ENCODE data around the gene NUAK2. TPM values are rescaled to one million over a fixed set of nuclear protein-coding genes. Genes with fewer than 3 reads are reported as not detected.

NUAK2 gene
- total RNA-seq, 1 donor from 2014 or later: 45.7 TPM

- no peak for DNase-seq (ENCODE audit: low read depth)
- no peak overlapping the region for H3K4me3 ChIP-seq (ENCODE audit: low read depth, low read length)
- TF ChIP-seq CTCF (conservative IDR thresholded peaks at IDR 0.05; ENCODE audit: low read depth, low read length): no peak
These were observed 8.5 kb downstream of the NUAK2 start for GRCh38 chr1:205312866-205313562.

- no peak overlapping the region for H3K4me3 ChIP-seq (ENCODE audit: low read depth, low read length)
- DNase-seq (ENCODE audit: low read depth): no peak
- TF ChIP-seq CTCF (conservative IDR thresholded peaks at IDR 0.05; ENCODE audit: low read depth, low read length): no peak
These were observed 10.4 kb downstream of the NUAK2 start for GRCh38 chr1:205310976-205311704.

GRCh38 chr1:205309741-205310140 is 11.8 kb downstream of the NUAK2 start:
- TF ChIP-seq CTCF (conservative IDR thresholded peaks at IDR 0.05; ENCODE audit: low read depth, low read length): no peak
- no peak overlapping the region for H3K4me3 ChIP-seq (ENCODE audit: low read depth, low read length)
- no peak for DNase-seq (ENCODE audit: low read depth)

- no peak for TF ChIP-seq CTCF (conservative IDR thresholded peaks at IDR 0.05; ENCODE audit: low read depth, low read length)
- no peak overlapping the region for H3K4me3 ChIP-seq (ENCODE audit: low read depth, low read length)
These were observed 14.5 kb downstream of the NUAK2 start for GRCh38 chr1:205306929-205307566.

GRCh38 chr1:205304695-205305070 is 16.9 kb downstream of the NUAK2 start:
- DNase-seq (ENCODE audit: low read depth): no peak
- no peak overlapping the region for H3K4me3 ChIP-seq (ENCODE audit: low read depth, low read length)

More at GRCh38 chr1:205306929-205307566, 14.5 kb downstream of the NUAK2 start:
- DNase-seq (ENCODE audit: low read depth): no peak

GRCh38 chr1:205304046-205304694 is 17.4 kb downstream of the NUAK2 start:
- H3K4me3 ChIP-seq (ENCODE audit: low read depth, low read length): no peak overlapping the region

More at GRCh38 chr1:205304695-205305070, 16.9 kb downstream of the NUAK2 start:
- no peak for TF ChIP-seq CTCF (conservative IDR thresholded peaks at IDR 0.05; ENCODE audit: low read depth, low read length)

More at GRCh38 chr1:205304046-205304694, 17.4 kb downstream of the NUAK2 start:
- TF ChIP-seq CTCF (conservative IDR thresholded peaks at IDR 0.05; ENCODE audit: low read depth, low read length): no peak
- no peak for DNase-seq (ENCODE audit: low read depth)
